Skeletal muscle tissue (tissue), 4 donors: ENCODE measurements around the gene PRKRIP1. TPM values are rescaled to one million over a fixed set of nuclear protein-coding genes. Genes with fewer than 3 reads are reported as not detected.
"Not testable (repeated sequence)": the region's sequence is repeated elsewhere in the genome, so short reads cannot be mapped to it uniquely, and the experiment has no call there.

ENCODE experiments used
- H3K27ac ChIP-seq: one replicate; pipeline ENCODE4 v1.7.0; 2013; ENCODE audit warnings: mild to moderate bottlenecking, low read depth, low read length, inconsistent platforms
- H3K27me3 ChIP-seq, 3 donors: one replicate each; pipeline ENCODE4 v1.7.0; 2013; ENCODE audit warnings: low read length in 3 of 3; ENCODE audit not compliant: control insufficient read depth in 3 of 3, insufficient read depth in 3 of 3
- H3K36me3 ChIP-seq, 3 donors: one replicate each; pipeline ENCODE4 v1.7.0; 2013; ENCODE audit warnings: low read length in 3 of 3; ENCODE audit not compliant: control insufficient read depth in 3 of 3, insufficient read depth in 3 of 3
- H3K4me1 ChIP-seq, 3 donors: one replicate each; pipeline ENCODE4 v1.7.0; 2013; ENCODE audit warnings: low read length in 3 of 3, mild to moderate bottlenecking in 3 of 3; ENCODE audit not compliant: control insufficient read depth in 3 of 3, insufficient read depth in 3 of 3
- H3K4me3 ChIP-seq, 3 donors: one replicate each; pipeline ENCODE4 v1.7.0; 2013; ENCODE audit warnings: low read length in 3 of 3
- H3K9ac ChIP-seq, 3 donors: one replicate each; pipeline ENCODE4 v1.7.0; 2013; ENCODE audit warnings: low read length in 3 of 3, mild to moderate bottlenecking in 3 of 3, moderate library complexity in 2 of 3, low read depth in 1 of 3
- H3K9me3 ChIP-seq, 3 donors: one replicate each; pipeline ENCODE4 v1.7.0; 2013; ENCODE audit warnings: low read length in 3 of 3; ENCODE audit not compliant: control insufficient read depth in 3 of 3
- total RNA-seq: library from RNA; depleted of rRNA; stranded (reverse); fragments of >200 nt; gene quantifications from one replicate; pipeline ENCODE4 v1.2.3, GENCODE V29; 2014
- donor health status: Osteomylitis.

Gene PRKRIP1
- total RNA-seq, 1 donor from 2014 or later = 9.4 TPM

GRCh38 chr7:102453319-102453718 lies 57.2 kb downstream of the PRKRIP1 start:
- Histone ChIP-seq H3K36me3 (peaks cover 8 to 18% (median 14%) of the 10 kb centered on the region in 3 donors), H3K9ac (no peak overlapping the region), H3K9me3 (no peaks in the 10 kb centered on the region), H3K4me1 (peaks cover 0 to 6% (median 4%) of the 10 kb centered on the region in 3 donors), H3K4me3 (no peak overlapping the region), H3K27me3 (no peaks in the 10 kb centered on the region), H3K27ac (peak overlapping the region; percentile 12)

GRCh38 chr7:102454468-102454867 lies 58.3 kb downstream of the PRKRIP1 start:
- no peak overlapping the region for H3K4me3 ChIP-seq
- H3K9ac ChIP-seq = no peak overlapping the region
- no peaks in the 10 kb centered on the region for H3K9me3 ChIP-seq
- peaks cover 0 to 6% (median 4%) of the 10 kb centered on the region in 3 donors for H3K4me1 ChIP-seq
- no peaks in the 10 kb centered on the region for H3K27me3 ChIP-seq
- H3K36me3 ChIP-seq = peaks cover 12 to 24% (median 21%) of the 10 kb centered on the region in 3 donors
- no peak overlapping the region for H3K27ac ChIP-seq

- H3K4me3 ChIP-seq, H3K27ac ChIP-seq, H3K9ac ChIP-seq, H3K4me1 ChIP-seq, H3K27me3 ChIP-seq, H3K9me3 ChIP-seq: not testable (repeated sequence)
- peaks cover 14 to 25% (median 22%) of the 10 kb centered on the region in 3 donors for H3K36me3 ChIP-seq
Observed at GRCh38 chr7:102454932-102455331, 58.8 kb downstream of the PRKRIP1 start.

- no peaks in the 10 kb centered on the region for H3K9me3 ChIP-seq
- H3K4me3 ChIP-seq = no peak overlapping the region
- H3K36me3 ChIP-seq = peaks cover 14 to 25% (median 22%) of the 10 kb centered on the region in 3 donors
- H3K9ac ChIP-seq = no peak overlapping the region
- H3K27me3 ChIP-seq = no peaks in the 10 kb centered on the region
- no peak overlapping the region for H3K27ac ChIP-seq
- peaks cover 0 to 6% (median 4%) of the 10 kb centered on the region in 3 donors for H3K4me1 ChIP-seq
Observed at GRCh38 chr7:102455596-102455995, 59.4 kb downstream of the PRKRIP1 start.

- H3K9me3 ChIP-seq = no peaks in the 10 kb centered on the region
- no peak overlapping the region for H3K9ac ChIP-seq
- H3K27ac ChIP-seq = no peak overlapping the region
- H3K36me3 ChIP-seq = peaks cover 14 to 25% (median 22%) of the 10 kb centered on the region in 3 donors
- H3K4me3 ChIP-seq = no peak overlapping the region
- H3K27me3 ChIP-seq = no peaks in the 10 kb centered on the region
- H3K4me1 ChIP-seq = peaks cover 0 to 6% (median 4%) of the 10 kb centered on the region in 3 donors
Observed at GRCh38 chr7:102456327-102456726, 60.2 kb downstream of the PRKRIP1 start.

GRCh38 chr7:102457352-102457924 lies 61.3 kb downstream of the PRKRIP1 start:
- peaks cover 14 to 25% (median 22%) of the 10 kb centered on the region in 3 donors for H3K36me3 ChIP-seq
- no peaks in the 10 kb centered on the region for H3K9me3 ChIP-seq
- no peaks in the 10 kb centered on the region for H3K27me3 ChIP-seq
- H3K27ac ChIP-seq = no peak overlapping the region
- H3K4me1 ChIP-seq = peaks cover 2 to 6% (median 4%) of the 10 kb centered on the region in 3 donors
- no peak overlapping the region for H3K9ac ChIP-seq
- H3K4me3 ChIP-seq = no peak overlapping the region

- H3K9ac ChIP-seq = no peak overlapping the region
- H3K27ac ChIP-seq = no peak overlapping the region
- H3K4me1 ChIP-seq = peaks cover 7 to 13% (median 11%) of the 10 kb centered on the region in 3 donors
- H3K9me3 ChIP-seq = no peaks in the 10 kb centered on the region
- H3K27me3 ChIP-seq = no peaks in the 10 kb centered on the region
- H3K4me3 ChIP-seq = no peak overlapping the region
- H3K36me3 ChIP-seq = peaks cover 14 to 25% (median 22%) of the 10 kb centered on the region in 3 donors
Observed at GRCh38 chr7:102459221-102459844, 63.2 kb downstream of the PRKRIP1 start.

- no peak overlapping the region for H3K27ac ChIP-seq
- H3K9ac ChIP-seq = no peak overlapping the region
- H3K27me3 ChIP-seq = no peaks in the 10 kb centered on the region
- H3K9me3 ChIP-seq = no peaks in the 10 kb centered on the region
- H3K36me3 ChIP-seq = peaks cover 14 to 22% (median 22%) of the 10 kb centered on the region in 3 donors
- H3K4me3 ChIP-seq = no peak overlapping the region
- H3K4me1 ChIP-seq = peaks cover 9 to 19% (median 14%) of the 10 kb centered on the region in 3 donors
Observed at GRCh38 chr7:102460467-102460866, 64.3 kb downstream of the PRKRIP1 start.

- H3K27ac ChIP-seq = peak overlapping the region; percentile 64
Observed at GRCh38 chr7:102463841-102464576, 67.8 kb downstream of the PRKRIP1 start.

More at GRCh38 chr7:102463841-102464576, 67.8 kb downstream of the PRKRIP1 start:
- Histone ChIP-seq H3K36me3 (peaks cover 6 to 11% (median 8%) of the 10 kb centered on the region in 3 donors), H3K9me3 (no peaks in the 10 kb centered on the region), H3K4me3 (peak overlapping the region; percentile 98 to 100 (median 99)), H3K9ac (peak overlapping the region; percentile 96 to 99 (median 99)), H3K4me1 (peaks cover 15 to 26% (median 20%) of the 10 kb centered on the region in 3 donors), H3K27me3 (no peaks in the 10 kb centered on the region)
